Ovary (tissue), 3 donors: ENCODE results near the gene EHBP1.

Source experiments
- POLR2A ChIP-seq: fragments of 450-650 bp; IDR thresholded peaks from one replicate; pipeline ENCODE4 v1.6.1; 2017; ENCODE audit warnings: antibody characterized with exemption, mild to moderate bottlenecking, moderate library complexity
- TF ChIP-seq, protein P1 (sequence below), 3 donors: fragments of 450-650 bp in 2 of 3; fragments of 200-600 bp in 1 of 3; IDR thresholded peaks; one replicate each; pipeline versions ENCODE4 v1.5.1 to v1.8.0; 2016 to 2022; ENCODE audit warnings: antibody characterized with exemption in 3 of 3, mild to moderate bottlenecking in 1 of 3
- donor health status: DM: no; HTN: no; CAD: no.

DNA sequence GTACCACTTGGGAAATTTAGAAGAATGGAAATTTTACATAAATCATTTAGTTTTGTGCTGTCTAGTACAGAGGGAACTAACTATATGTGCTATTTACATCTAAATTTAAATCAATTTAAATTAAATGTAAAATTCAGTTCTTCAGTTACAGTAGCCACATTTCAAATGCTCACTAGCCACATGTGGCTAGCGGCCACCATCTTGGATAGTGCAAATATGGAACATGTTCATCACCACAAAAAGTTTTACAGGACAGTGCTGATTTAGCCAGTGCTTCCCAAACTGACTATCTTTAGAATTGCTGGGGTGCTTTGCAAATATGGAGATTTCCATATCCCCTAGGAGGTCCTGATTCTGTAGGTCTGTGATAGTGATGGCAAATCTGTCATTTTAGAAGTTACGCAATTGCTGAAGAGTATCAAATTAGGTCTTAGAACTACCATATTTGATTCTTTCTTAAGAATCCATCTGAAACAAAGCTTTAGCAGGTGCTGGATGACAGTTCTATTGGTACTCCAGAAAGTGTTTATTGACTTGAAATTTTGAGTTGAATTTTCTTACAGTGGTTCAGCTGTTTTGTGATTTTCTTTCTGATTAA is 12.8 kb downstream of the EHBP1 start:
- TF ChIP-seq, protein P1, sequence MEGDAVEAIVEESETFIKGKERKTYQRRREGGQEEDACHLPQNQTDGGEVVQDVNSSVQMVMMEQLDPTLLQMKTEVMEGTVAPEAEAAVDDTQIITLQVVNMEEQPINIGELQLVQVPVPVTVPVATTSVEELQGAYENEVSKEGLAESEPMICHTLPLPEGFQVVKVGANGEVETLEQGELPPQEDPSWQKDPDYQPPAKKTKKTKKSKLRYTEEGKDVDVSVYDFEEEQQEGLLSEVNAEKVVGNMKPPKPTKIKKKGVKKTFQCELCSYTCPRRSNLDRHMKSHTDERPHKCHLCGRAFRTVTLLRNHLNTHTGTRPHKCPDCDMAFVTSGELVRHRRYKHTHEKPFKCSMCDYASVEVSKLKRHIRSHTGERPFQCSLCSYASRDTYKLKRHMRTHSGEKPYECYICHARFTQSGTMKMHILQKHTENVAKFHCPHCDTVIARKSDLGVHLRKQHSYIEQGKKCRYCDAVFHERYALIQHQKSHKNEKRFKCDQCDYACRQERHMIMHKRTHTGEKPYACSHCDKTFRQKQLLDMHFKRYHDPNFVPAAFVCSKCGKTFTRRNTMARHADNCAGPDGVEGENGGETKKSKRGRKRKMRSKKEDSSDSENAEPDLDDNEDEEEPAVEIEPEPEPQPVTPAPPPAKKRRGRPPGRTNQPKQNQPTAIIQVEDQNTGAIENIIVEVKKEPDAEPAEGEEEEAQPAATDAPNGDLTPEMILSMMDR (IDR thresholded peaks at IDR 0.05) = no peak
- no peak for TF ChIP-seq POLR2A
